SK-N-SH treated with all-trans-retinoic acid at 6 μM for 48 hours (cell line): Measurements from ENCODE around the gene TNIK.

Experiments
- ATAC-seq: fragments of 200-7000 bp; cut with Tn5 transposase; 3 replicates; pipeline ENCODE4 v1.9.1; 2020; ENCODE audit warnings: mild to moderate bottlenecking, moderate library complexity
- ARNTL ChIP-seq: fragments of 450-650 bp; formaldehyde crosslinking; IDR thresholded peaks from 2 replicates; pipeline ENCODE4 v1.5.0; 2020; ENCODE audit warnings: low read depth, mild to moderate bottlenecking, moderate library complexity, borderline replicate concordance
- BACH2 ChIP-seq: fragments of 250-450 bp; sonication (Bioruptor Pico); IDR thresholded peaks from 2 replicates; pipeline ENCODE4 v1.9.0; 2021; ENCODE audit warnings: mild to moderate bottlenecking, borderline replicate concordance
- CREB5 ChIP-seq: fragments of 250-450 bp; sonication (Bioruptor Pico); IDR thresholded peaks from 2 replicates; pipeline ENCODE4 v1.5.1; 2020; ENCODE audit warnings: low read depth, mild to moderate bottlenecking, moderate library complexity
- CSDC2 ChIP-seq: fragments of 250-450 bp; sonication (Bioruptor Pico); IDR thresholded peaks from 2 replicates; pipeline ENCODE4 v1.5.0; 2020; ENCODE audit warnings: mild to moderate bottlenecking, moderate library complexity
- CSRNP3 ChIP-seq: fragments of 250-450 bp; sonication (Bioruptor Pico); IDR thresholded peaks from 2 replicates; pipeline ENCODE4 v1.5.1; 2021; ENCODE audit warnings: mild to moderate bottlenecking, moderate library complexity
- ESRRG ChIP-seq: fragments of 250-450 bp; sonication (Bioruptor Pico); IDR thresholded peaks from 2 replicates; pipeline ENCODE4 v1.6.1; 2021; ENCODE audit warnings: mild to moderate bottlenecking
- GLIS3 ChIP-seq: fragments of 250-450 bp; sonication (Bioruptor Pico); IDR thresholded peaks from 2 replicates; pipeline ENCODE4 v1.5.0; 2020; ENCODE audit warnings: mild to moderate bottlenecking, moderate library complexity
- ISL1 ChIP-seq: fragments of 250-450 bp; sonication (Bioruptor Pico); IDR thresholded peaks from 2 replicates; pipeline ENCODE4 v2.1.2; 2022; ENCODE audit warnings: mild to moderate bottlenecking, moderate library complexity
- OSR1 ChIP-seq: fragments of 250-450 bp; sonication (Bioruptor Pico); IDR thresholded peaks from 2 replicates; pipeline ENCODE4 v1.8.0; 2022; ENCODE audit warnings: moderate library complexity, mild to moderate bottlenecking, inconsistent platforms
- PATZ1 ChIP-seq: fragments of 250-450 bp; sonication (Bioruptor Pico); IDR thresholded peaks from 2 replicates; pipeline ENCODE4 v1.8.0; 2020; ENCODE audit warnings: mild to moderate bottlenecking, moderate library complexity, borderline replicate concordance
- POU6F1 ChIP-seq: fragments of 250-450 bp; sonication (Bioruptor Pico); IDR thresholded peaks from 2 replicates; pipeline ENCODE4 v1.8.0; 2021; ENCODE audit warnings: low read depth, mild to moderate bottlenecking, moderate library complexity, borderline replicate concordance
- RARB ChIP-seq: fragments of 250-450 bp; sonication (Bioruptor Pico); IDR thresholded peaks from 2 replicates; pipeline ENCODE4 v1.8.0; 2021; ENCODE audit warnings: mild to moderate bottlenecking, moderate library complexity
- SNAI2 ChIP-seq: fragments of 250-450 bp; sonication (Bioruptor Pico); IDR thresholded peaks from 2 replicates; pipeline ENCODE4 v1.5.0; 2020; ENCODE audit warnings: mild to moderate bottlenecking, moderate library complexity
- TCF4 ChIP-seq: fragments of 250-450 bp; sonication (Bioruptor Pico); IDR thresholded peaks from 2 replicates; pipeline ENCODE4 v1.8.0; 2021; ENCODE audit warnings: mild to moderate bottlenecking, moderate library complexity, borderline replicate concordance
- TOX ChIP-seq: fragments of 250-450 bp; sonication (Bioruptor Pico); IDR thresholded peaks from 2 replicates; pipeline ENCODE4 v1.8.0; 2021; ENCODE audit warnings: mild to moderate bottlenecking, moderate library complexity, borderline replicate concordance
- TSHZ2 ChIP-seq: fragments of 250-450 bp; sonication (Bioruptor Pico); IDR thresholded peaks from 2 replicates; pipeline ENCODE4 v1.5.0; 2020; ENCODE audit warnings: mild to moderate bottlenecking, moderate library complexity
- ZC3H10 ChIP-seq: fragments of 250-450 bp; sonication (Bioruptor Pico); IDR thresholded peaks from 2 replicates; pipeline ENCODE4 v1.5.1; 2021; ENCODE audit warnings: mild to moderate bottlenecking, moderate library complexity
- ZFP3 ChIP-seq: fragments of 250-450 bp; sonication (Bioruptor Pico); IDR thresholded peaks from 2 replicates; pipeline ENCODE4 v1.5.0; 2020; ENCODE audit warnings: mild to moderate bottlenecking, moderate library complexity
- ZFP30 ChIP-seq: fragments of 450-650 bp; formaldehyde crosslinking; IDR thresholded peaks from 2 replicates; pipeline ENCODE4 v1.5.0; 2022; ENCODE audit warnings: mild to moderate bottlenecking, moderate library complexity
- ZNF565 ChIP-seq: fragments of 450-650 bp; formaldehyde crosslinking; conservative IDR thresholded peaks from 2 replicates; pipeline ENCODE4 v1.5.0; 2020; ENCODE audit warnings: low read depth, mild to moderate bottlenecking, moderate library complexity
- ZNF8 ChIP-seq: fragments of 450-650 bp; formaldehyde crosslinking; IDR thresholded peaks from 2 replicates; pipeline ENCODE4 v1.5.0; 2020; ENCODE audit warnings: mild to moderate bottlenecking, moderate library complexity

The TNIK gene

GRCh38 chr3:171429635-171430034 is 30.6 kb downstream of the TNIK start:
- ATAC-seq = no peak
- TF ChIP-seq ISL1 (CRISPR knock-in tag) (no peak), POU6F1 (no peak), CSDC2 (CRISPR knock-in tag) (no peak), SNAI2 (CRISPR knock-in tag) (no peak), TCF4 (CRISPR knock-in tag) (no peak), ESRRG (CRISPR knock-in tag) (no peak), BACH2 (CRISPR knock-in tag) (no peak), OSR1 (CRISPR knock-in tag) (no peak), ARNTL (no peak)

- TF ChIP-seq TOX = no peak
- no peak for TF ChIP-seq CREB5 (CRISPR knock-in tag)
- no peak for TF ChIP-seq ARNTL
- no peak for TF ChIP-seq RARB
- TF ChIP-seq ZFP30 = no peak
- TF ChIP-seq PATZ1 (CRISPR knock-in tag) = no peak
- no peak for TF ChIP-seq TSHZ2 (CRISPR knock-in tag)
- no peak for TF ChIP-seq ZNF565 (CRISPR knock-in tag)
- no peak for TF ChIP-seq ZNF8
- no peak for TF ChIP-seq CSDC2 (CRISPR knock-in tag)
- no peak for TF ChIP-seq POU6F1
- TF ChIP-seq TCF4 (CRISPR knock-in tag) = no peak
- no peak for TF ChIP-seq GLIS3 (CRISPR knock-in tag)
- TF ChIP-seq ZFP3 (CRISPR knock-in tag) = no peak
- TF ChIP-seq SNAI2 (CRISPR knock-in tag) = no peak
- TF ChIP-seq ISL1 (CRISPR knock-in tag) = no peak
- TF ChIP-seq ZC3H10 (CRISPR knock-in tag) = no peak
- TF ChIP-seq CSRNP3 (CRISPR knock-in tag) = no peak
- no peak for TF ChIP-seq ESRRG (CRISPR knock-in tag)
- TF ChIP-seq, all 23 proteins: peak for 0
- no peak for ATAC-seq
Observed at GRCh38 chr3:171428892-171429291, 31.3 kb downstream of the TNIK start.
